Measurements from ENCODE around the gene RAD51B.

The RAD51B gene

DNA sequence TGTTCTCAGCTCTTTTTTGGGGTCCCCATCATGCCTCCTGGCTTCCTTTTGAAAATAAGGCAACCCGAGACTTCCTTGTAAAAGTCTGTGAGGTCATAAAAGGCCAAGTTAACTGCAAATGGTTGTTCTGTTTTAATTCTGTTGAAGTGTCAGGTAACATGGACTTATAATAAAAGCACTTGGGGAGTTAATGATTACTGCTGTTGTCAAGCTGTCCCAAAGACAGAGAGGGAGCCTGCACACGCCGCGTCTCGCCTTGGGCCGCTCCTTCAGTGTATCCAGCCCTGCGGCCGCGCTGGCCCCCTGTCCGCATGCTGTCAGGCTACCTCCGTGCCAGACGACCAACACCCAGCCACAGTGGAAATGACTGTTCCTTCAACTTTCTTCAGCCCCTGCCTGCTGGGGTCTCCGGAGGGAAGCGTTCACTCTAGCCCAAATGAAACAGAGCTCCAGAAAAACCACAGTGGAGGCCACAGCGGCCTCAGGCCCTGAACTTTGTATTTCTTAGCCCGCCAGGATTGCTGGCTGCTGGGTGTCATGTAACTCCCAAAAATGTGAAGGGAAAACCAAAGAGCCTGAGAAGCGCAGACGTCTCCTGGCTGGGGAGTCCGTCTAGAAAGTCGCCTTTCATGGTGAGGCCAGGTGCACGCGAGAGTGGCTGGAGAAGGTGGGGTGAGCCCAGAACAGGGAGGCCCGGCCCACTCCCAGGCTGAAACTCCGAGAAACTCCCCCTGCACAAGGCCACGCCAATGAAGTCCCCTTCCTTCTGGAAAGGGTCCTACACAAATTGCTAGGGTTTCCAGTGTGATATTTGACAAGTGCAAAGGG is 784.2 kb downstream of the RAD51B start:
- ATAC-seq = no peak

DNA sequence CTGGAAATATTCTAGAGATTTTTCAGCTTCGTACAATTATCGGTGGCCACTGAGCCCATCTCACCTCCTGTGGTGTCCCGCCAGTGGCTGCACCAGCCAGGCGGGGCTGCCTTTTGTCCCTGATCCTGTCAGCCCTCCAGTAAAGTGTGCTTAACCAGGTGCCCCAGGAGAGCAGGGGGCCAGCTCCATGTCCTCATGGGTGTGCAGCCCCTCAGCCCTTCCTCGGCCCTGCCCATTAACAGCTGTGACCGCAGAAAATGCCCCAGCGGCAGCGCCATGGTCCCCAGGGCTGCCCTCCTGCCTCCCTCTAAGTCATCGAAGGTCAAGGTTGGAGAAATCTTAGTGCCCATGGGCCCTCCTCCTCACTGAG is 784.8 kb downstream of the RAD51B start:
- Mint-ChIP-seq H3K27me3 (no peaks in the 10 kb centered on the region), H3K36me3 (no peaks in the 10 kb centered on the region), H3K9me3 (peaks cover 2% of the 10 kb centered on the region), H3K4me1 (no peaks in the 10 kb centered on the region), H3K27ac (no peak overlapping the region), H3K4me3 (no peak overlapping the region)
- no peak for ATAC-seq

More for the DNA sequence above, 784.2 kb downstream of the RAD51B start:
- H3K36me3 Mint-ChIP-seq = no peaks in the 10 kb centered on the region
- no peaks in the 10 kb centered on the region for H3K27me3 Mint-ChIP-seq
- no peak overlapping the region for H3K4me3 Mint-ChIP-seq
- H3K27ac Mint-ChIP-seq = no peak overlapping the region
- peaks cover 2% of the 10 kb centered on the region for H3K9me3 Mint-ChIP-seq
- no peaks in the 10 kb centered on the region for H3K4me1 Mint-ChIP-seq

DNA sequence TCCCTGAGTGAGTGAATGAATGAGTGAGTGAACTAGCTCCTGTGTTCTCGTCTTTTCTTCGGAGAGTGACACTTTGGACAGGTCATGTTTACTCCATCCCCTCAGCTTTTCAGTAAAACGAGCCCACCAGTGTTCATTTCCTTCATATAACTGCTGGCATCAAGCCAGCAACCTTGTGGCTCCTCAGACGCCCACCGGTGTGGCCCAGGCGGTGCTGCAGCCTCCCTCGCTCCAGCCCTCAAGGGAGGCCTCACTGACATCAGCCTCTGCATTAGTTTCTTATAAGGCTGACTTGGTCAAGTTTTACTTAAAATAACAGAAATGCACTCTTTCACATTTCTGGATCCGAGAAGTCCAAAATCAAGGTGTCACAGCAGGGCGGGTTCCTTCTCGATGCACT is 785.2 kb downstream of the RAD51B start:
- H3K27ac Mint-ChIP-seq = no peak overlapping the region
- H3K27me3 Mint-ChIP-seq = no peaks in the 10 kb centered on the region
- no peaks in the 10 kb centered on the region for H3K36me3 Mint-ChIP-seq
- no peak for ATAC-seq
- H3K9me3 Mint-ChIP-seq = peaks cover 2% of the 10 kb centered on the region
- H3K4me1 Mint-ChIP-seq = no peaks in the 10 kb centered on the region
- no peak overlapping the region for H3K4me3 Mint-ChIP-seq

DNA sequence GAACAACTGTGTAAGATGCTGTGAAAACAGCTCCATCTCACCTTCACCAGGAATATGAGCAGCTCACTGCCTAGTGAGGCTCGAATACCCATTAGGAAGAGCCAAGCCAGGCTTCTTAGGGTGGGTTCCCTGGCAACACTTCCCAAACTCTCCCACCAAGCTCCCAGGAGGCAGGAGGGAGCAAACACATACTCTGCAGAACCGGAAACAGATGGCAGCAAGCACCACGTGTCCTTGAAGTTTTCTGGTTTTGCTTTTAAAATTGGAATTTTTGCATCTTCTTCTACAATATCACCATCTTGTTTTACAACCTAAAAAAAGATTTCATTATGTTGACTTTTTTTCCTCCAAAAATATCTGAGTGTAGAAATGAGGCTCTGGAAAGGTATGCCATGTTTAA is 786.6 kb downstream of the RAD51B start:
- ATAC-seq = no peak
- Mint-ChIP-seq H3K36me3 (no peaks in the 10 kb centered on the region), H3K4me3 (no peak overlapping the region), H3K27ac (no peak overlapping the region), H3K27me3 (no peaks in the 10 kb centered on the region), H3K9me3 (peaks cover 2% of the 10 kb centered on the region), H3K4me1 (no peaks in the 10 kb centered on the region)

DNA sequence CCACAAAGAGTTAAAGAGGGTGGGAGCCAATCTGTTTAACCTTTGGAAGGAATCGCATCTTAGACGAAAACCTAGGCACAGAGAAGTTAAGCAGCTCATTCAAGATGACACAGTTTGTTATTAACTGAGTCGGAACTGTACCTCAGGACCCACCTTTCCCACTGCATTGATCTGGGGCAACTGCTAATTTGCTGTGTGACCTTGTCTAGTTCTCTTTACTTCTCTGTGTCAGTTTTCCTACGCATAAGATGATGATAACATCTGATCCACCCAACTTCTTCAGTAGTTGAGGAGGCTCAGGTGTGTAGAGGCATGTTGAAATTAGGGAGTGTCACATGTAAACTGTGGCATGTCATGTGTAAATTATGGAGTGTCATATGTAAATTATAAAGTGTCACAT is 787.1 kb downstream of the RAD51B start:
- Mint-ChIP-seq H3K4me3 (no peak overlapping the region), H3K36me3 (no peaks in the 10 kb centered on the region), H3K4me1 (no peaks in the 10 kb centered on the region), H3K27me3 (no peaks in the 10 kb centered on the region), H3K27ac (no peak overlapping the region), H3K9me3 (peaks cover 2% of the 10 kb centered on the region)
- ATAC-seq = no peak

DNA sequence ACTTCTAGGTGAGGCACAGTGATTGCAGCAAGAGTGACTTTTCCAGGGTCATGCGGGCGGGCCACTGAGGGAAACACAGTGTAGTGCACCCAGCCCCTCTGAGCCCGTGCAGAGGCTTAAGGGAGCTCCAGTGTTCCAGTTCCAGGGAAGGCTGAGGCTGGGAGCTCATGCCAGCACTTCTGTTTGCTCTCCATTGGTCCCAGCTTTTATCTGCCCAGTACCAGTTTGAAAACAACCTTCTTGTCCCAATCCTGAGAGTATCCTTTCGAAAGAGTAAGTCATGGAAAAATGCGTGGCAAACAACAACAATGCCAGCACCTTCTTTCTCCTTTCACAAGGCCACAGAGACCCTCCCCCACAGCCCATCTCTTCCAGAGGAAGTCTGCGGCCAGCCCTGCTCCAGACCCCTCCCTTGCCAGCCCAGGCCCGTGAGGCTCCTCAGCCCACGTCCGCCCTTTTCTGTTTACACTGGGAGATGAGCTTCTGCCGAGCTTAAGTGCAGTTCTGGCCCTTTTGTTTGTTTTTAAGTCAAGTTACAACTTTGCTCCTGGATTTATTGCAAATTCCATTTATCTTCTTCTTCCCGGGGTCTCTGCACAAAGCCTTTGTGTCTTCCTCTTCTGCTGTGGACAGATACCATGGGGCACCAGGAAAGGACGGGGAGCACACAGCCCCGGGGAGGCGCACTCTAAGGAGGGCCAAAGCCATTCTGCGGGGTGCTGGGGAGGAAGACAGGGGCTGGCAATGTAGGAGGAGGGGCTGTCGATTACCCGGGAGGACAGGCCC is 787.7 kb downstream of the RAD51B start:
- Mint-ChIP-seq H3K9me3 (peaks cover 2% of the 10 kb centered on the region), H3K4me1 (no peaks in the 10 kb centered on the region)
- no peak for ATAC-seq

DNA sequence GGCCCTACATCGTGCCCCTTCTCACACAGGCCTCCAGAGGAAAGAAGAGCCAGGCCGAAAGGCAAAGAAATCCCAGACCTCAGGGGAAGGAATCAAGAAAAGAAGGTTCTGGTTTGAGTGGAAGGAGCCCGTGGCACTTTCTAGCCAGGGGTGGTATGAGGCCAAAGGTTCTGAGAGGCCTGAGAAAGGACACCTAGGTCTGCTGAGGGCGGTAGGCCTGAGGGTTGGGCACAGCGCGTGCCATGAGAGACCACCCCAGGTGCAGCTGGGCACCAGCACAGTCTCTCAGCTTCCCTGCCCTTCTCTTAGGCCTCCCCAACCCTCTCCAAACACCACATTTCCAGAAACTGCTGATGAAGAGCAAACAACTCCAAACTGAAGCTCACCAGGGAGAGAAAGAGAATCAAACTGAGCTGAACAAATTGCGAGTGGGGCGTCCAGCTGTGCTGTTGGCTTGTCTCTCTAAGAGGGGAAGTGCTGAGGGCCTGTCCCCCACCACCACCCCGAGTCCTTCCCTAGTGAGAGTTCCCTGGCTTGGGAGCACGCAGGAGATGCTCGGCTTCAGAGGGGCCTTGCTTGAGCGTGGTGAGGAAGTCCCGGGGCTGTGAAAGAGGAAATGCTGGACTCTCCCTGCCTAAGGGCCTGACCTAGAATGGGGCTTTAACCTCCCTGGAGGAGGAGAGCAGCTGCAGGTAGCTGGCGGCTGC is 788.4 kb downstream of the RAD51B start:
- Mint-ChIP-seq H3K4me1 (no peaks in the 10 kb centered on the region), H3K4me3 (no peak overlapping the region), H3K27me3 (no peaks in the 10 kb centered on the region), H3K9me3 (peaks cover 6% of the 10 kb centered on the region), H3K36me3 (peaks cover 5% of the 10 kb centered on the region), H3K27ac (no peak overlapping the region)
- ATAC-seq = peak; percentile 48

More for the DNA sequence above, 787.7 kb downstream of the RAD51B start:
- H3K4me3 Mint-ChIP-seq = no peak overlapping the region
- H3K27me3 Mint-ChIP-seq = no peaks in the 10 kb centered on the region
- H3K27ac Mint-ChIP-seq = no peak overlapping the region
- no peaks in the 10 kb centered on the region for H3K36me3 Mint-ChIP-seq

DNA sequence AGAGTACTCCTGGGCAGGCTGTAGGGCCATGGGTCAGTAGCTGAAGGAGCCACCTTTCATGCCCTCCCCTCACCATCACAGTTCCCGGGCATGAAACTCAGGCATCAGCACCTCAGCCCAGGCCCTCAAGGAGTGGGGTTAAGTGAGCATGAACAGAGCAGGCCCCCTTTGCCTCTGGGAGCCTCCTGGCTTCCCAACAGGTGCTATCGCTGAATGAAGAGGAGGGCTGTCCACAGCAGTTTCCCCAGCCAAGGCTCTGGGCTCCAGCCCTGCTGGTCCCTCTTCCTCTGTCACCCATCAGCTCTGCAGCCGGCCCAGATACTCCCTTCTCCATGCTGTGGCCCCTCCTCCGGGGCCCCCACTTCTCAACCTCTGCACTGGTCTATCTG is 789.0 kb downstream of the RAD51B start:
- no peak for ATAC-seq
- Mint-ChIP-seq H3K9me3 (peaks cover 6% of the 10 kb centered on the region), H3K27me3 (no peaks in the 10 kb centered on the region), H3K36me3 (peaks cover 5% of the 10 kb centered on the region), H3K4me1 (no peaks in the 10 kb centered on the region), H3K27ac (no peak overlapping the region), H3K4me3 (no peak overlapping the region)

DNA sequence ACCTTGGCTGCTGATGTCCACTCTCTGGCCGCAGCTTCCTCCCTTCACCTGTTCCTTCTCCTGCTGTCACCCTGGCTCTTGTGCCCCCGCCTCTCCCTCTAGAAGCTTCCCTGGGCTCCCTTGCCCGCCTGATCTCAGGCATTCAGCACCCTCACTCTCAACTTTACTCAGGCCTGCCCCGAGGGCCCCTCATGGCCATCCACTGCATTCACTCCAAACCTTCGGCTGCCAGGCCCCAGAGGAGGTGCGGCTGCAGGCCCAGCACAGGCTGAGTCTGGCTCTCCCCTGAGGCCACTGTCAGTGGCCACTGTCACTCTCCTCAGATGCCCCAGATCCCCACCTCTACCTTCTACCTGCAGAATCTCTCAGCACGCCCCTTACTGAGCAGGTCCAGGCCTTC is 789.4 kb downstream of the RAD51B start:
- no peaks in the 10 kb centered on the region for H3K4me1 Mint-ChIP-seq
- peaks cover 5% of the 10 kb centered on the region for H3K36me3 Mint-ChIP-seq
- ATAC-seq = no peak
- H3K9me3 Mint-ChIP-seq = peaks cover 6% of the 10 kb centered on the region
- no peak overlapping the region for H3K27ac Mint-ChIP-seq
- no peaks in the 10 kb centered on the region for H3K27me3 Mint-ChIP-seq
- H3K4me3 Mint-ChIP-seq = no peak overlapping the region

DNA sequence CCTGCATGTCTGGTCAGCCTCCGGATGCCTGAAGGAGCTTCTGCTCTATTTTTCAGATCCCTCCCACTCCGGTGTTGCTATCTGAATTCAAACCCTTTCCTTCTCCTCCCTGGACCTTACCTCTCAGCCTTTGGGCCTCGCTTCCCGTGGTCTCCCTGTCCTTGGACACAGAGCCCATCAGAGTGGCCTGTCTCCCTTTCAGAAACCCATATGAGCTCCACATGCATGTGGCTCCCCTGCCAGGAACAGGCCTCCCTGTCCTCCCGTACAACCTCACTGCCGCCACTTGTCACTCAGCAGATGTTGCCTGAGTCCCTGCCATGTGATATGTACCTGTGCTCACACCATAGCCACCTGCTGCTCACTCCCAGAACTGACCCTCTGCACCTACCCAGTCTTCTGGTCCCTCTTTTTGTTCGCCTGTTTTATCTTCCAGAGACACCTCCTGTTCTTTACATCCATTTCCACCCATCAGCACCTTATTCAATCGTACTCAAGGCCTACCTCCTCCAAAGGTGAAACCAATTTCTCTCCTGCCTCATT is 790.7 kb downstream of the RAD51B start:
- Mint-ChIP-seq H3K36me3 (peaks cover 12% of the 10 kb centered on the region), H3K4me3 (no peak overlapping the region), H3K9me3 (peaks cover 10% of the 10 kb centered on the region), H3K27ac (no peak overlapping the region), H3K4me1 (no peaks in the 10 kb centered on the region), H3K27me3 (no peaks in the 10 kb centered on the region)
- no peak for ATAC-seq

DNA sequence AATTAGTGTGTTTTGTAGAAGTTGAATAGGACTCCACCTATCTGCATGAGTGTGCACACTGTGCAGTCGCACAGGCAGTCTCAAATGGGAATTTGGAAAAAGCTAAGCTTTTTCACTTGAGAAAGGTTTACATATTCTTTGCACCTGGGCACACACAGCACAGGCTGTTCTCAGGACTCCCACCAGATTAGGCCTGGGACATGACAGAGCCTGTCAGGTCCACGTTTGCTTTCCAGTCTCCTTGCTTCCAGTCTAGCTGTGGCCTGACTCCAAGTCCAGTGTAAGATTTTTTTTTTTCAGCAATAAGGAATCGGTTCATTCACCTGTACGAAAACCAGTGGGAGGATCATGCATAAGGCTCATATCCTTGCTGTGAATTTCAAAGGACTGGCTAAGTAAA is 792.0 kb downstream of the RAD51B start:
- Mint-ChIP-seq H3K27ac (no peak overlapping the region), H3K27me3 (no peaks in the 10 kb centered on the region), H3K9me3 (peaks cover 18% of the 10 kb centered on the region), H3K36me3 (peaks cover 22% of the 10 kb centered on the region), H3K4me1 (no peaks in the 10 kb centered on the region), H3K4me3 (no peak overlapping the region)
- no peak for ATAC-seq

DNA sequence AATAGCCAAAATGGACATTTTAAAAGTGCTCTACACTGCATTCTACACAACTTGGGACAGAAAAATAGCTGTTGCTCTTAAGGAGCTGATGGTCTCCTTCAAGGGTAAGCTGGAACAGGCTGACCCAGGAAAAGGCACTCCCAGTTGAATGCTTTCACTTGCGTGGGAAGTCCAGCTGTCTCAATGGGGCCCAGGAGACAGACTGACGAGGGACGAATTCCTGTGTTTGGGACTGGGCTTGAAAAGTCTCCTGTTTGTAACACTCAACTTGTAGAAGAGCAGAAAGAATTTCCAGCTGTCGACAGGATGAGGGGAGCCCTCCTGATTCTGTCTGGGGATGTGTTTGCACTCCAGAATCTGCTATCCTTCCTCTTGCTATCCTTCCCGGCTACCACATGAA is 792.5 kb downstream of the RAD51B start:
- Mint-ChIP-seq H3K9me3 (peaks cover 21% of the 10 kb centered on the region), H3K27ac (no peak overlapping the region), H3K36me3 (peaks cover 27% of the 10 kb centered on the region), H3K4me3 (no peak overlapping the region), H3K4me1 (no peaks in the 10 kb centered on the region), H3K27me3 (no peaks in the 10 kb centered on the region)
- no peak for ATAC-seq

DNA sequence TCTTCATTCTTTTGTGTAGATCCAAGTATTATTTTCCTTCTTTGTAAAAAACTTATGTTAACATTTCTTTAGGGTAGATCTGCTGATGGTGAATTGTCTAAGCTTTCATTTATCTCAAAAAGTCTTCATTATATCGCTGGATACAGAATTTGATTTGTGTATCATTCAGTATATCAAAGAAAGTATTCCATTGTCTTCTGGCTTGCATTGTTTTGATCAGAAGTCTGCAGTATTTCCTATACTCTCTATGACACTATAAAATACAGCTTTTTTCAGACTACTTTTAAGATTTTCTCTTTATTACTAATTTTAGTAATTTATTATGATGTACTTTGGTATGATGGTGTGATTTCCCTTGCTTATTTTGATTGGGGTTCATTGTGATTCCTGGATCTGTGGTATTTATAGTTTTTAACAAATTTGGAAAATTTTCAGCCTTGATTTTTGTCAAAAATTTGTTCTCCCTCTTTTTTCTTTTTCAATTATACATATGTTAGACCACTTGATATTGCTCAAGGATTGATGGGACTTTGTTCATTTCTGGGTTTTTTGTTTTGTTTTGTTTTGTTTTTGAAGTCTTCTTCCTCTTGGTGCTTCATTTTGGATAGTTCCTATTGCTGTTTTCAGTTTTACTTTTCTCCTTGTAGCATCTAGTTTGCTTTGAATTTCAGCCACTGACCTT is 796.8 kb downstream of the RAD51B start:
- ATAC-seq = no peak
- H3K9me3 Mint-ChIP-seq = peaks cover 26% of the 10 kb centered on the region
- no peaks in the 10 kb centered on the region for H3K4me1 Mint-ChIP-seq
- H3K4me3 Mint-ChIP-seq = no peak overlapping the region
- H3K36me3 Mint-ChIP-seq = peaks cover 38% of the 10 kb centered on the region
- H3K27me3 Mint-ChIP-seq = no peaks in the 10 kb centered on the region
- H3K27ac Mint-ChIP-seq = no peak overlapping the region

DNA sequence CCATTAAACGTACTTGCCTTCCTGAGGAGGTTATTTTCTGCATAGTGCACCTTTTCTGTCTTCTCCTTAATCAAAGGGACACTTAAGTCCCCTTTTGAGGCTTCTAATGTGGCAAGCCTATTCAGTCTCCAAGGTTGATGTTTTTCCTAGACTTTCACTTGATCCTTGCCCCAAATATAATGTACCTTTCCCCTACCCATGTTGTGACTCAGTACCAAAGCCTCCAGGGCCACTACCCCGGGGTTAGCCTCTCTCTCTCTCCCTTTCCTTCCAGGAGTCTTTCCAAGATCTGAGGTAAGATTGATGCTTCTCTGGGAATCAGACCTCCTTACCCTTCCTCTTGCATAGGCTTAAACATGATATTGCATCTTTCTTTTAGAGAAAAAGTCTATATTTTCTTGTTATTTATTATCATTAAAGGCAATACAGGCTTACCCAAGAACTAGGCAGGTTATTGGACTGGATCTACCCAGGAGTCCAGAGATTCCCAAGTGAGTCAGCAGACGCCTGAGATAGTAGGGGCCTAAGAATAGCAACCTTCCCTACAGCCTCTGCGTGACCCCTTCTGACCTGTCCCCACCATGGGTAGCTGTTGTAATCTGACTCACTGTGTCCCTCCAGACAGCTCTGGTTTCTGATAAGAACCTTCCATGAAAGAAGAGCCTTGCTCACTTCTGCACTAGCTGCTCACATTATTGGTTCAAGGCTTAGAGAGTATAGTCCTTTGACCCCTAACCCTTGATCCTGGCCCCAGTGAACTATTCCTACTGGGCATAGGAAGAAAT is 800.4 kb downstream of the RAD51B start:
- Mint-ChIP-seq H3K4me1 (peaks cover 19% of the 10 kb centered on the region), H3K9me3 (peaks cover 18% of the 10 kb centered on the region), H3K27ac (no peak overlapping the region), H3K27me3 (no peaks in the 10 kb centered on the region), H3K36me3 (peaks cover 28% of the 10 kb centered on the region), H3K4me3 (no peak overlapping the region)
- ATAC-seq = no peak
